Measurements from ENCODE around the gene CRIP2.

Gene CRIP2

GRCh38 chr14:105455086-105455640 lies 19.5 kb upstream of the CRIP2 start:
- H3K4me1 ChIP-seq (ENCODE audit: insufficient read depth, low read length), result no peaks in the 10 kb centered on the region
- no peaks in the 10 kb centered on the region for H3K27me3 ChIP-seq (ENCODE audit: insufficient read depth, low read length, poor library complexity)
- H3K79me2 ChIP-seq (ENCODE audit: insufficient read depth, low read length), result peaks cover 14% of the 10 kb centered on the region
- no peak overlapping the region for H2AFZ ChIP-seq (ENCODE audit: low read depth, low read length)
- H3K9ac ChIP-seq (ENCODE audit: low read depth, low read length), result no peak overlapping the region
- no peak overlapping the region for H3K27ac ChIP-seq (ENCODE audit: low read length)
- H3K4me2 ChIP-seq (ENCODE audit: insufficient read depth, low read length), result no peak overlapping the region
- peaks cover 80% of the 10 kb centered on the region for H3K36me3 ChIP-seq (ENCODE audit: insufficient read depth, low read length)
- DNase-seq, result no peak
- TF ChIP-seq EZH2 (IDR thresholded peaks at IDR 0.05; ENCODE audit: borderline replicate concordance, low read depth, low read length, severe bottlenecking), result no peak
- no peak for TF ChIP-seq CTCF (IDR thresholded peaks at IDR 0.05; ENCODE audit: borderline replicate concordance, extremely low read depth, low read length, poor library complexity, severe bottlenecking)
- H4K20me1 ChIP-seq (ENCODE audit: insufficient read depth, low read length), result peaks cover 46% of the 10 kb centered on the region
- no peaks in the 10 kb centered on the region for H3K9me3 ChIP-seq (ENCODE audit: insufficient read depth, low read length, severe bottlenecking)
- H3K4me3 ChIP-seq (ENCODE audit: low read depth in 1 of 2, low read length in 2 of 2), result no peak overlapping the region
- no peak for ATAC-seq (ENCODE audit: insufficient read depth, low read depth)

- H3K36me3 ChIP-seq (ENCODE audit: insufficient read depth, low read length), result peaks cover 80% of the 10 kb centered on the region
- TF ChIP-seq CTCF (IDR thresholded peaks at IDR 0.05; ENCODE audit: borderline replicate concordance, extremely low read depth, low read length, poor library complexity, severe bottlenecking), result no peak
- TF ChIP-seq EZH2 (IDR thresholded peaks at IDR 0.05; ENCODE audit: borderline replicate concordance, low read depth, low read length, severe bottlenecking), result no peak
- no peak overlapping the region for H3K4me3 ChIP-seq (ENCODE audit: low read depth in 1 of 2, low read length in 2 of 2)
- H3K27me3 ChIP-seq (ENCODE audit: insufficient read depth, low read length, poor library complexity), result no peaks in the 10 kb centered on the region
- no peaks in the 10 kb centered on the region for H3K4me1 ChIP-seq (ENCODE audit: insufficient read depth, low read length)
- H3K9ac ChIP-seq (ENCODE audit: low read depth, low read length), result no peak overlapping the region
- H2AFZ ChIP-seq (ENCODE audit: low read depth, low read length), result no peak overlapping the region
- no peak overlapping the region for H3K4me2 ChIP-seq (ENCODE audit: insufficient read depth, low read length)
- DNase-seq (no peak), ATAC-seq (ENCODE audit: insufficient read depth, low read depth) (no peak)
- H4K20me1 ChIP-seq (ENCODE audit: insufficient read depth, low read length), result peaks cover 41% of the 10 kb centered on the region
- H3K27ac ChIP-seq (ENCODE audit: low read length), result no peak overlapping the region
- H3K9me3 ChIP-seq (ENCODE audit: insufficient read depth, low read length, severe bottlenecking), result no peaks in the 10 kb centered on the region
- peaks cover 14% of the 10 kb centered on the region; the same call in 1 of the 2 replicates for H3K79me2 ChIP-seq (ENCODE audit: insufficient read depth, low read length)
Measured at GRCh38 chr14:105455766-105456660, 18.6 kb upstream of the CRIP2 start.

- TF ChIP-seq EZH2 (IDR thresholded peaks at IDR 0.05; ENCODE audit: borderline replicate concordance, low read depth, low read length, severe bottlenecking) (no peak), CTCF (IDR thresholded peaks at IDR 0.05; ENCODE audit: borderline replicate concordance, extremely low read depth, low read length, poor library complexity, severe bottlenecking) (no peak)
- peaks cover 14% of the 10 kb centered on the region; the same call in 1 of the 2 replicates for H3K79me2 ChIP-seq (ENCODE audit: insufficient read depth, low read length)
- H3K4me3 ChIP-seq (ENCODE audit: low read depth in 1 of 2, low read length in 2 of 2), result no peak overlapping the region
- peaks cover 35% of the 10 kb centered on the region for H4K20me1 ChIP-seq (ENCODE audit: insufficient read depth, low read length)
- H3K27me3 ChIP-seq (ENCODE audit: insufficient read depth, low read length, poor library complexity), result no peaks in the 10 kb centered on the region
- no peaks in the 10 kb centered on the region for H3K4me1 ChIP-seq (ENCODE audit: insufficient read depth, low read length)
- peaks cover 81% of the 10 kb centered on the region for H3K36me3 ChIP-seq (ENCODE audit: insufficient read depth, low read length)
- DNase-seq, result no peak
- H2AFZ ChIP-seq (ENCODE audit: low read depth, low read length), result no peak overlapping the region
- no peak overlapping the region for H3K27ac ChIP-seq (ENCODE audit: low read length)
- H3K9me3 ChIP-seq (ENCODE audit: insufficient read depth, low read length, severe bottlenecking), result no peaks in the 10 kb centered on the region
- H3K9ac ChIP-seq (ENCODE audit: low read depth, low read length), result no peak overlapping the region
- ATAC-seq (ENCODE audit: insufficient read depth, low read depth), result no peak
- H3K4me2 ChIP-seq (ENCODE audit: insufficient read depth, low read length), result no peak overlapping the region
Measured at GRCh38 chr14:105456736-105457617, 17.6 kb upstream of the CRIP2 start.
